ENCODE data around the gene ATP10B.

ATP10B gene

DNA sequence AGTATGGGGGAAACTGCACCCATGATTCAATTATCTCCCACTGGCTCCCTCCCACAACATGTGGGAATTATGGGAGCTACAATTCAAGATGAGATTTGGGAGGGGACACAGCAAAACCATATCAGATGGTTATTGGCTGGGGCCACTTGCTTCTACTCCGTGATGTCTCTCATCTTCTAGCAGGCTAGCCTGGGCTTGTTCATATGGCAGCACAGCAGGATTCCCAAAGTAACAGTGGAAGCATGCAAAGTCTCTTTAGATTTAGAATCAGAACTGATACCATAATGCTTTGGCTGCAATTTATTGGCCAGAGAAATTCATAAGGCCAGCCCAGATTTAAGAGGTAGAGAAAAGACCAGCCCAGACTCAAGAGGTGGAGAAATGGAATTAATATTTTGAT is 304.1 kb downstream of the ATP10B start:
- DNase-seq: no peak

DNA sequence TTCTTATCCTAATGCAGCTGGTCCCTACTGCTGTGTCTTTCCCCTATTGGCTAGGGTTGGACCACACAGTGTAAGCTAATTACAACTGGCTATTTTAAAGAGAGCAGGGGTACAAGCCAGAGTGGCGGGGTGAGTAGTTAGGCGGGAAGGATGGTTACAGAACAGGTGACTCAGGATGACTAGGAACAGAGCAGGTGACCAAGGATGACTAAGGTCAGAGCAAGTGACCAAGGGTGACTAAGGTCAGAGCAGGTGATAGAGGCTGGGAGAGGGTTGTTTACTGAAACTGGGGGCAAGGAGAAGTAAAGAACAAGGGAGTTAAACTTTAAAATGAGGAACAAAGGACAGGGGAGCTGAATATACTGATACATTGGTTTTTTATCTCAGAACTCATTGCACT is 304.9 kb downstream of the ATP10B start:
- no peak for DNase-seq

DNA sequence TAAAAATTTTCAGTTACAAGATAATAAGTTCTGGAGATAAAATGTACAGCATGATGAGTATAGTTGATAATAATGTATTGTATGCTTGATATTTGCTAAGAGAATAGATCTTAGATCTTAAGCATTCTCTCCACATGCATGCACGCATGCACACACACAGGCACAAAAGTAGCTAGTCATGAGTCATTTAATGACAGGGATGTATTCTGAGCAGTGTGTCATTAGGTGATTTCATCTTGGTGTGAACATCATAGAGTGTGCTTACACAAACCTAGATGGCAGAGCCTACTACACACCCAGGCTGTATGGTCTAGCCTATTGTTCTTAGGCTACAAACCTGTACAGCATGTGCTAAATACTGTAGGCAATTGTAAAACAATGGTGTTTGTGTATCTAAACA is 306.2 kb downstream of the ATP10B start:
- DNase-seq: peak; percentile 13

DNA sequence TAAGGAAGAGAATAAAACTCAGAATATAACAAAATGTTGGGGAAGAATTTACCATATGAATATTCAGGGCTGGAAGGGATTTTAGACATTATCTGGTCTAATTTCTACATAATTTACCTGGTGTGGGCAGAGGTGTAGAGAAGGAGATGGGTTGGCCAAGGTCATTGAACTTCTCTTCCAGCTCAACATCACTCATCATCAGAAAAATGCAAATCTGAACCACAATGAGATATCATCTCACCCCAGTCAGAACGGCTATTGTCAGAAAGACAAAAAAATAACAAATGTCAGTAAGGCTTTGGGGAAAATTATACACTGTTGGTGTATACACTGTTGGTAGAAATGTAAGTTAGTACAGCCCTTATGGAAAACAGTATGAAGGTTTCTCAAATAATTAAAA is 308.6 kb downstream of the ATP10B start:
- no peak for DNase-seq

DNA sequence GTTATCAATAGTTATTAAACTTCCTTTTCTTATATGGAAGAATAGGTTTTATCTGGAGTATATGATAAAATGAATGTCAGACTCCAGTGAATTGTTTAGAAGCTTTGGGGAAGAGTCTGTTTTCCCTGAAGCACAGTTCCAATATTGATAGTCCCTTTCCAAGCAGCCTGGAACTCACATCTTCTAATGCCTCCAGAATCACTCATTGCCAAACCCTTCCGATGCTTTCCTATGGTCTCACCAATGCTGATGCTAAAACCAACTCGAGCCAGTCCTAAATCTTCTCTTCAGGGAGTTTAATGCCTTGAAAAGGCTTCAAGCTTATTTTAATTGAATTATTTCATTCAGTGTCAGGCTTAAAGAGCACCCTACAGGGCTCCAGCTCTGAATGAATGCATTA is 309.2 kb downstream of the ATP10B start:
- DNase-seq: no peak

DNA sequence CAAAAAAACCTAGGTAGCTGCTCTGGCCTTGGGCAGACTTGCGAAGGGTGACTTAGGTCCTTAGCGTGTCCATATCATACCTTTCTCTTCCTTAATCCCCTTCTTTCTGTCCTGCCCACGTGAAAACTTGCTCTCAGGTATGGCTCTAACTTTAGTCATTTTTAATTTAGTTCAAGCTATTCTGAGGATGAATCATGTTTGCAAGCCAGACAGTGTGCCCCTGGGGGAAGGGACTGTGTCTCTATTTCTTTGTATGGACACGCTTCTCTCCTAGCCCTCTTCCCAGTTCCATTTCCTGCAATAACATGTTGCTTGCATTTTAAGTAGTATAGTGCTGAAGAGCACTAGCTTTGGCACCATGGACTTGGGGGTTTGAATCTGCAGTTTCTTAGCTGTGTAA is 309.7 kb downstream of the ATP10B start:
- DNase-seq: no peak

DNA sequence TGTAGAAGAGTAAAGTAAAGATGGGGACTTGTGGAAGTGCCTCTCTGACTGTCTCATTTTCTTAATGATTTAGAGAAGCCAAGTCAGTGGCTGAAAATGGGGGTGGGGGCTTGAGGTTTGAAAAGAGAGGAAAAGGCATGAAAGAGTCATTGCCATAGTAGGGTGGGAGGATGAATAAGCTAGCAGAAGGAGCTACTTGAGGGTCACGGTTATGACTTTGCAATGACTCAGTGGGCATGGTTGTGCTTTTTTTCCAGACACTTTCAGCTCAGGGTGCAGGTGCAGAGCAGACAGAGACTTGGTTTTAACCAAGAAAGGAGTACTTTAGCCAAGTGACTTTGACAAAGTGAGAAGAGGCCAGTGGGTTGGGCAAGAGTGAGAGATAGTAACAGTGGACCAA is 312.6 kb downstream of the ATP10B start:
- DNase-seq: peak; percentile 75

DNA sequence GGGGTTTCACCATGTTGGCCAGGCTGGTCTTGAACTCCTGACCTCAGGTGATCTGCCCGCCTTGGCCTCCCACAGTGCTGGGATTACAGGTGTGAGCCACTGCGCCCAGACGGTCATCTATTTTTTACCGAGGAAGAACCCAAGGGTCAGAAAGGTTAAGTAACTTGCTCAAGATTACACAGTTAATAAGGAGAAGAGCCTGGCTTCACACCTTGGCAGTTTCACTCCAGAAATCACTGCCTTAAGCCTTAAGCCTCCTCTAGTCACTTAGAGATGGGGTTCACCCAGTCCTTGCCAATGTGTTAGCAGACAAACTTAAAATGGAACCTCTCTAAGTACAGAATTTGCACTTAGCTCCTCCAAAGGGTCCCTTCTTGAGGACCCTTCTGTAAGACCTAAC is 314.1 kb downstream of the ATP10B start:
- DNase-seq: peak; percentile 34

DNA sequence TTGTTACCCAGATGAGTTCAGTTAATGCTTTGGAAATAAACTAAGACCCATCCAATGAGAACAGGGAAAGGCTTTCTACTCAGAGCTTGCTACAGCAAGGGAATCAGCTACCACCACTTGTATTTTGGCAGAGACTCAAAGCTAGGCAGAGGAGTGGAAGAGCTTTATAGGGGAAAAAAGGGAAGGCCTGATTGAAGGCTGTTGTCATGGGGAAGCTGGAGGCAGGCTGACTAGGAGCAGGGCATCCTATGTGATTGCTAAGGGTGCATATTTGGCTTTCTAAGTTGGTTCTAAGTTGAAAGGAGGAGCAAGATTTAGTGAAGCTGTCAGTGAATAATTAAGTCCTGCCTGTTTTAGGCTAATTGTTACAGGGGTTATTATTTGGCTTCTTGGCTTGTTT is 314.9 kb downstream of the ATP10B start:
- DNase-seq: no peak

DNA sequence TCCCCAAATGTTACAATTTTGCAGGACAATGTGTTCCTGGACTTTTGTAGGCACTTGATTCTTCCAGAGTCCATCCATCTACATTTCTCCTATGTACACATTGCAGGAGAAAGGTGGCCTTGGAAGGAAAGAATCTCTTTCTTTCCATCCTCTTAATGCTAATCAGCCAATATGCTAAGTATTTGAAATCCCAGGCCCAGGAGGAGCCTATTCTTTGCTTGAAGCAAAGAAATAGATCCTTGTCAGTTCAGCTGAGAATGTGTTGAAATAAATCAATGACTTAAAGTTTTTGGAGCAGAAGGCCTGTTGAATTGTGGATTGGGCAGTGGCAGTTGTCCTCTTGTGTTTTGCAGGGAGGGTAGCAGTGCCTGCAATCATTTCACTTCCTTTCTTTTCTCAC is 317.1 kb downstream of the ATP10B start:
- DNase-seq: no peak

DNA sequence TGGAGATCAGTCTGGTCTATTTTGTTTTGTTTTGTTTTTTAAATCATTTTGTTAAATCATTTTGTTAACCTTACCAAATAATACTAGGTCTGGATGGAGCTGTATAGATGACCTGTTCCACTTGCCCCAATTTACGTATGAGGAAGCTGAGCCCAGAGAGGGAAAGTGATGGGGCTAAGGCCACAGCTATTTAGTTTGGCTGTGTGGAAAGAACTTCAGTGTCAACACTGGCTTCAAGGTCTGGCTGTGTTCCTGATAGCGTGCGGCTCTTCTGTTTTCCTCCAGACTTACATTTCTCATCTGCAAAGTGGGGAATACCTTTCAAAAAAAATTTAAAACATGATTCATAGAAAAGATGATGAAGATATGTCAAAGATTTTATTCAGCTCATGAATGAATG is 317.9 kb downstream of the ATP10B start:
- no peak for DNase-seq

DNA sequence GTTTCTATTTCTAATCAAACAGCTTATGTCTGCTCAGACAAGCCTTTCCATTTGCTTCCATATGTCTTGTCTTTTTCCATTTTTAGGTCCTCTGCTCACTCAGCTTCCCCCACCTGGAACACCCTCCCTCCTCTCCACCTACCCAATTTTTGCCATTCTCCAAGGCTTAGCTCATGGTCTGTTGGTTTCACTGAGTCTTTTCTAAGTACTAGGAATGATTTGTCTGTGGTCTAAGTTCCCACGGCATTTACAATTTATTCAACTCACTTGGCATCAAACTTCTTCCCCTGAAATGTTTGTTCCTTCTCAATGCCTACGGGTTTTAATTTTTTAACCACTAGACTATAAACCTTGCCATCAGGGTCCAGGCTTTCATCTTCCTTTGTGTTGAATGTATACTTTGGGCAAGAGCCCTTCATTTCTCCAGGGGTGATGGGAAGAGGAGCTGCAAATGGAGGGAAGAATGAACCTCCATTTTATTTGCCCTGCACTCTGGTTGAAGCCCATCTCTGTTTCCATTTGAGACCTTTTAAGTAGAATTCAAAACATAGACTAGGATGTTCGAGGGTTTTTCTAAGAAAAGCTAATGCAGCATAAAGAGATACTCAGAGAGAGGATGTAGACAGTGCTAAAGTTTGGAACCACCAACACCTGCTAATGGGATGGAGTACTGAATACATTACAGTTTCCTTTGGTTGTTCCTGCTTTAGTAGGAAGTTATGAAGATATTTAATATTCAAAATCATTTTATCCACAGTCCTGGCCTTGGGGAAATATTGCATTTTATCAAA is 326.3 kb downstream of the ATP10B start:
- DNase-seq: no peak

DNA sequence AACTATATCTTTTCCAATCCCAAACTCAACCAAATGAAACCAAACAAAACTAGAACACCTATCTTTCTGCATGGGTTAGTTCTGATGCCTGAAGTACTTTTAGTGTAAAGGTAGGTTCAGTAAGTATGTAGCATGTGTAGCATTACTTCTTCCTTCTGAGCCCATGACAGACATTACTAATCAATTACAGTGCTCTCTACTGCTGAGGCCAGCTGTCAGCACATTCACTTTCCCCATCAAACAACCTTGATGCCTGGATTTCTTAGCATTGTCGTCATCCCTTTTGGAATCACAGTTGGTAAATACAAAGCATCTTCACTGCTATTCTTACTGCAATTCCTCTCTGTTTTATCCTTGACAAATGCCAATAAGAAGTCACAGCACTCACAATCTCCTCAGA is 327.2 kb downstream of the ATP10B start:
- DNase-seq: no peak

DNA sequence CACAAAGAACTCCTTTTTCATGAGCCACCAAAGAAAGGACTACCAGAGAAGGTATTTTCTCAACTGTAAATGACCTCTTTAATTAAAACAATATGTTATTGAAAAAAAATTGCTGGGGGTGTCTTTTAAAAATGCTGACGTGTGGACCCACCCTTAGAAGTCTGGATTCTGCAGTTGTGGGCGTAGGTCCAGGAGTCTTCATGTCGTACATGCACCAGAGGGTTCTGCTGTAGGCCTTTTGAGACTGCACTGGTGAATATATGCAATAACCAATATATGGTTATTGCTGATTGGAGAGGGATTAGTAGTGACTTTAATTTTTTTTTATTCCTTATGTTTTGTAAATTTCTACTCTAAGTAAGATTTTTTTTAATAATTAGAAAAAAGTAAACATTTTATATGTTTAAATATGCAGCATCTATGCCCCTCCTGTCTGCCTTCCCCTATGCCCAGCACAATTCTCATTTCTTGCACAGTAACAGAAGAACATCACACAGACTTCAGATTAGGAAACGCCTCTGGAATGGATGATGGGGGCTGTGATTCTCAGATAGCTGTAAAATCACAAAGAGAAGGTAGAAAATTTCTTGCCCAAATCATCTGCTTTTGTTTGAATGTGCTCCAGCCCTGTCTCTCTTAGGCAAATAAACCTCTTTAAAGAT is 328.4 kb downstream of the ATP10B start:
- DNase-seq: no peak

DNA sequence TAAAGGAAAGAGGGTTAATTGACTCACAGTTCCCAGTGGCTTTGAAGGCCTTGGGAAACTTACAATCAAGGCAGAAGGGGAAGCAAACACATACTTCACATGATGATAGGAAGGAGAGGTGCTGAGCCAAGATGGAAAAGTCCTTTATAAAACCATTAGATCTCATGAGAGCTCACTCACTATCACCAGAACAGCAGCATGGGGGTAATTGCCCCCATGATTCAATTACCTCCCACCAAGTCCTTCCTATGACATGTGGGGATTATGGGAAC is 330.7 kb downstream of the ATP10B start:
- no peak for DNase-seq

DNA sequence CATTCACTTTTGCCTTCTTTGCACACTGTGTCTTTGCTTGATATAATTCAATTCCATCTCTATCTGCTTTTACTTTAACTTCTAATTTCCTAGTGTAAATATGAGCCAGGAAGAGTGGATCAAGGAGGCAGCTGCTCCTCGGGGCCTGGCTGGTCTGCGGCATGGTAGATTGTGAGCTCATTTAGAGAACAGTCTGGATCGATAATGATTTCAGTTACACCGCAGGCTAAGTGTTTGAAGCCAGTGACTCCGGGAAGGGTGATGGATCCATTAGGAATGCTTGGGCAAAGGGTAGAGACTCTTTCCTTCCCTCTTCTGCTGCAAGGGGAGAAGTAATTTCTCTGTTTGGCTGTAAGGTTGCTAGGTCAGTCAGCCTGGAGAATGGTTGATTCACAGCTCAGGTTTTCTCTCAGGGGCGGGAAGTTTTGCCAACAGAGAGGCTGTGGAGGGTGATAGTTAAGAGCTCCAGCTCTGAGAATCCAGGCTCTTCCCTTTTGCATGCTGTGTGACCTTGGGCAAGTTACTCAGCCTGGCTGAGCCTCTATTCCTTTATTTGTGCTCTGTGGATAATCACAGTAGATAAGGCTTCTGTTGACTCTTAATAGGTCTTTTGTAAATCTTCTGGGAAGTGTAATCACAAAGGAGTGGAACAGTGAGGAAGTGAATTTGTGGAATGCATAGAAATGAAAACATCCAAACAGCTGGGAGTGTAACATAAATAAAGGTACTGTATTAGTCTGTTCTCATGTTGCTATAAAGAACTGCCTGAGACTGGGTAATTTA is 331.2 kb downstream of the ATP10B start:
- DNase-seq: no peak

DNA sequence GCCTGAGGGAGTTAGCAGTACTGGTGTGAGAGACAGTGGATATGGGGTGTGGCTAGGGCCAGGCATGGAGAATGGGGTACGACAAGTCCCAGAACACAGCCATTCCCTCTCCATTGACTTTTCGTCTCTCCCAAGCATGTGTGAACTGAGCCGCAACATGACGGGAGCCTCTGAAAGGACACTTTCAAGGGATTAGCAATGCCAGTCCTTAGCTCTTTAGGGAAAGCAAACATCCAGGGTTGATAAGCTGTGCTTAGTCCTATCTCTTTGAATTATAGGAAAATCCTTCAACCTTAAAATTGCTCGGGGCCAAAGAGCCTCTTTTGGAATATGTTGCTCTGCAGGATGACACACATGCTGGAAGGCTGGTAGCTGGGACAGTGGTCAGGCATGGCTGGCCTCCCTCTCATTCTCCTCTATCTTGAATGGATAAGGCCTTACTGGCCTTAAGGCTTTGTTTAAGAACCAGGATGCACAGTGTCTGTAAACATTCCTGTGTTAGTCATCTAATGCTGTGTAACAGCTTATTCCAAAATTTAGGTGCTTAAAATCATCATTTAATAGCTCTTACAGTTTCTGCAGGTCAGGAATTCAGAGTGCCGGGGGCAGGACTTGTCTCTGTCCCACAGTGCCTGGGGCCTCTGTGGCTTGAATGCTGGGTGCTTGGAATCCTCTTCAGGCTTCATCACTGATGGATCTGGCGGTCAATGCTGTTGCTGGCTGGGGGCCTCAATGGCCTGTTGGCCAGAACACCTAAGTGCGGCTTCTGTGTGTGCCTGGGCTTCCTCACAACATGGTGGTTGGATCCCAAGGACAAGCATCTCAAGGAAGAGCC is 335.1 kb downstream of the ATP10B start:
- no peak for DNase-seq

DNA sequence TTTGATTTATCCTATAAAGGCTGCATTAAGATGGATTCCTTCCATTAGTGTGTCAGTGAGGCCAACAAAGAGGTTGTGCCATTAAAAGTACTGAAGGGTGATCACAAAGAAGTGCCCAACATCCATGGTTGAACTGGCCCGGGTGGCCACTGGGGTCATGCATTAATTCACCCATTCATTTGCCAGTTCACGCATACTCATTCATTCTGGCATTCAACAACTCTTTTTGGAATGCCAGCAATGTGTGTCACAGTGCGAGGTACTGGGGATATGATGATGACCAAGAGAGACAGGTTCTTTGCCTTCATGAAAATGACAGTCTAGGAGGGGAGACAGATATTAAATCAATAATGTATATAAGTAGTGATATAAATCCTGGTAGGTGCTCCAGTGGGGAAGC is 337.1 kb downstream of the ATP10B start:
- DNase-seq: no peak

DNA sequence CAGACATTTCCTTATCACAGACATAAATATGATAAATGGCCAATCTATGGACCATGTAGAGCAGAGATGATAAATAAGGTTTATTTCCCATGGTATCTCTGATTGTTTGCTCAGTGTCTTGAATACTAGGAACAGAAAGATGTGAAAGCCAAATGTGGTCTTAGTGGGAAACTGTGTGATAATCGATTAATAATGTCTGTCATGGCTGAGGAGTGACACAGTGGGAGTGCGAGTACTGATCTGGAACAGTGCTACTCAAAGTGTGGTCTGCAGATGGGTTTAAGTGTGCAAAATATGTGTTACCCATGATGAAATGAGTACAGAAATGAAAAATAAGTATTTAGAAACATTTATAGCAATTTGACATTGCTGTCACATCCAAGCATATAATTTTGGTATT is 337.8 kb downstream of the ATP10B start:
- no peak for DNase-seq

DNA sequence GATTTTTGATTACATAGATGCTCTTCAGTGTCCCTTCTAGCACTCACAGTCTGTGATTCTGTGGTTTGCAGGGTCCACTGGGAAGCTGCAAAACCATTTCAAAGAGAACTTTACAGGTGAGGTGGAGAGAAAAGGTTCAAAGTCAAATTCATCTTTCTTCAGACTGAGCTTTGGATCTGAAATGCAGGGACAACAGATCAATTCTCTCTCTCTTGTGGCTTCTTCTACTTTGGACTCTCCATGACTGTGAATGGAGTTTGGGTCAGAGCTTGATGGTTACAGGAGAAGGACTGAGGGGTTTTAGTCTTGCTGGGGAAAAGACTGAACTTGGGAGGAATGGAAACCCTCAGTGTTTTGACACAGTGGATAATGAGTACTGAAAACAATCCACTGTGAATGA is 338.5 kb downstream of the ATP10B start:
- no peak for DNase-seq
